HG03039 (cell line): ENCODE results near the gene SYNJ2.

Source experiments
- ATAC-seq: cut with Tn5 transposase; IDR thresholded peaks from one replicate; pipeline ENCODE4 v1.9.1; 2021; ENCODE audit warnings: mild to moderate bottlenecking, moderate library complexity; ENCODE audit not compliant: unreplicated experiment

Gene SYNJ2

GRCh38 chr6:158071121-158072082 is 89.7 kb downstream of the SYNJ2 start:
- ATAC-seq: no peak

- ATAC-seq: peak; percentile 48
These were observed 90.5 kb downstream of the SYNJ2 start for GRCh38 chr6:158072083-158072721.

GRCh38 chr6:158073776-158074175 is 92.1 kb downstream of the SYNJ2 start:
- ATAC-seq: no peak

GRCh38 chr6:158076548-158076947 is 94.9 kb downstream of the SYNJ2 start:
- no peak for ATAC-seq

GRCh38 chr6:158077676-158078075 is 96.0 kb downstream of the SYNJ2 start:
- ATAC-seq: no peak

GRCh38 chr6:158078320-158078719 is 96.7 kb downstream of the SYNJ2 start:
- no peak for ATAC-seq

- ATAC-seq: no peak
These were observed 99.4 kb downstream of the SYNJ2 start for GRCh38 chr6:158080849-158081656.

- ATAC-seq: no peak
These were observed 99.9 kb downstream of the SYNJ2 start for GRCh38 chr6:158081657-158081935.

- ATAC-seq: no peak
These were observed 102.0 kb downstream of the SYNJ2 start for GRCh38 chr6:158083455-158084325.

GRCh38 chr6:158085261-158086053 is 103.8 kb downstream of the SYNJ2 start:
- ATAC-seq: no peak

GRCh38 chr6:158086054-158086503 is 104.4 kb downstream of the SYNJ2 start:
- ATAC-seq: no peak

- ATAC-seq: no peak
These were observed 105.0 kb downstream of the SYNJ2 start for GRCh38 chr6:158086504-158087223.

- ATAC-seq: no peak
These were observed 105.7 kb downstream of the SYNJ2 start for GRCh38 chr6:158087224-158087867.

- ATAC-seq: no peak
These were observed 111.1 kb downstream of the SYNJ2 start for GRCh38 chr6:158092806-158093205.

- no peak for ATAC-seq
These were observed 113.4 kb downstream of the SYNJ2 start for GRCh38 chr6:158095031-158095430.

- ATAC-seq: no peak
These were observed 114.0 kb downstream of the SYNJ2 start for GRCh38 chr6:158095671-158096070.

- no peak for ATAC-seq
These were observed 121.6 kb downstream of the SYNJ2 start for GRCh38 chr6:158103228-158103627.

- no peak for ATAC-seq
These were observed 123.0 kb downstream of the SYNJ2 start for GRCh38 chr6:158104696-158105095.

GRCh38 chr6:158109748-158110147 is 128.1 kb downstream of the SYNJ2 start:
- ATAC-seq: no peak
